HG03280 (cell line): ENCODE results near the gene CDX2.
A peak's percentile ranks its signal among the peaks of the same experiment; 100 is the strongest.
"Not testable (repeated sequence)": the region's sequence is repeated elsewhere in the genome, so short reads cannot be mapped to it uniquely, and the experiment has no call there.

Experiments
- ATAC-seq: cut with Tn5 transposase; IDR thresholded peaks from one replicate; pipeline ENCODE4 v1.9.1; 2021; ENCODE audit warnings: mild to moderate bottlenecking, moderate library complexity; ENCODE audit not compliant: unreplicated experiment

CDX2 gene

GRCh38 chr13:27965740-27966640 is 3.1 kb downstream of the CDX2 start:
- ATAC-seq = no peak

- no peak for ATAC-seq
Measured at GRCh38 chr13:27965343-27965739, 3.8 kb downstream of the CDX2 start.

GRCh38 chr13:27964741-27965323 is 4.3 kb downstream of the CDX2 start:
- no peak for ATAC-seq

GRCh38 chr13:27964206-27964605 is 4.9 kb downstream of the CDX2 start:
- ATAC-seq = not testable (repeated sequence)

- ATAC-seq = no peak
Measured at GRCh38 chr13:27963491-27963890, 5.6 kb downstream of the CDX2 start.

- no peak for ATAC-seq
Measured at GRCh38 chr13:27962982-27963381, 6.1 kb downstream of the CDX2 start.

GRCh38 chr13:27962128-27962841 is 6.8 kb downstream of the CDX2 start:
- no peak for ATAC-seq

- no peak for ATAC-seq
Measured at GRCh38 chr13:27961227-27962085, 7.7 kb downstream of the CDX2 start.

- ATAC-seq = no peak
Measured at GRCh38 chr13:27960362-27961226, 8.5 kb downstream of the CDX2 start.

- no peak for ATAC-seq
Measured at GRCh38 chr13:27959976-27960361, 9.1 kb downstream of the CDX2 start.

- ATAC-seq = no peak
Measured at GRCh38 chr13:27956576-27957300, 12.4 kb downstream of the CDX2 start.

GRCh38 chr13:27955014-27955591 is 14.0 kb downstream of the CDX2 start:
- no peak for ATAC-seq

GRCh38 chr13:27954406-27954851 is 14.7 kb downstream of the CDX2 start:
- peak; percentile 14 for ATAC-seq

- peak; percentile 94 for ATAC-seq
Measured at GRCh38 chr13:27953676-27954405, 15.3 kb downstream of the CDX2 start.

GRCh38 chr13:27952876-27953675 is 16.0 kb downstream of the CDX2 start:
- no peak for ATAC-seq

GRCh38 chr13:27942972-27943371 is 26.1 kb downstream of the CDX2 start:
- no peak for ATAC-seq

GRCh38 chr13:27933580-27934328 is 35.4 kb downstream of the CDX2 start:
- no peak for ATAC-seq
